Fibroblast of gingiva (primary cell): ENCODE results near the gene ITK.

ENCODE experiments used
- DNase-seq: peaks from one replicate; pipeline ENCODE4 v3.0.0-alpha.2; 2011; ENCODE audit warnings: low read depth

Gene ITK

DNA sequence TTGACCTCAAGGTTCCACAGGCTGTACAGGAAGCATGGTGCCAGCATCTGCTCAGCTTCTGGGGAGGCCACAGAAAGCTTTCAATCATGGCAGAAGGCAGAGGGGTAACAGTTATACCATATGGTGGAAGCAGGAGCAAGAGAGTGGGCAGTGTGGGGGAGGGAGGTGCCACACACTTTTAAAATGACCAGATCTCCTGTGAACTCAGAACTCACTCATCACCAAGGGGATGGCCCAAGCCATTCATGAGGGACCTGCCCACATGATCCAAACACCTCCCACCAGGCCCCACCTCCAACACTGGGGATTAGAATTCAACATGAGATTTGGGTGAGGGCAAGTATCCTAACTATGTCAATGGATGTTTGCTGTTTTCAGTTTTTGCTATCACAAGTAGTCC, 101.5 kb downstream of the ITK start:
- no peak for DNase-seq

DNA sequence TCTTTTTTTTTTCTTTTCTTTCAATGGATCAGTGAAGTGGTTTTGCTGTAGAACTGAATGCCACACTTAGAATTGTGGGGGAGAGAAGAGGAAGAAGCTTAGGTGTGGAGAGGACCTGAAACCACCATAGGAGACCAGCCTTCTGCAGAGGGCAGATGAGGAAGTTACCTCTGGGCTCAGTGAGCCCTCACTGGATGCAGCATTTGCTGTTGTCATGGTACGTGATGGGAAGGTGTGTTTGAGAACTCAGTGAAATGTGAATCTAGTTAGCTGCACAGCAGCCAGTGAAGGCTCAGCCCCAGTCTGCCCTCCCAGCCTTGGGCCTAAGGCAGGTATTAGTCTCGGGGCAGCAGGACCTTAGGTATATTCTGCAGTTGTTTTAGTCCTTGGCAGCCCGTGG, 102.8 kb downstream of the ITK start:
- no peak for DNase-seq

GRCh38 chr5:157284458-157285212, 104.0 kb downstream of the ITK start:
- no peak for DNase-seq

DNA sequence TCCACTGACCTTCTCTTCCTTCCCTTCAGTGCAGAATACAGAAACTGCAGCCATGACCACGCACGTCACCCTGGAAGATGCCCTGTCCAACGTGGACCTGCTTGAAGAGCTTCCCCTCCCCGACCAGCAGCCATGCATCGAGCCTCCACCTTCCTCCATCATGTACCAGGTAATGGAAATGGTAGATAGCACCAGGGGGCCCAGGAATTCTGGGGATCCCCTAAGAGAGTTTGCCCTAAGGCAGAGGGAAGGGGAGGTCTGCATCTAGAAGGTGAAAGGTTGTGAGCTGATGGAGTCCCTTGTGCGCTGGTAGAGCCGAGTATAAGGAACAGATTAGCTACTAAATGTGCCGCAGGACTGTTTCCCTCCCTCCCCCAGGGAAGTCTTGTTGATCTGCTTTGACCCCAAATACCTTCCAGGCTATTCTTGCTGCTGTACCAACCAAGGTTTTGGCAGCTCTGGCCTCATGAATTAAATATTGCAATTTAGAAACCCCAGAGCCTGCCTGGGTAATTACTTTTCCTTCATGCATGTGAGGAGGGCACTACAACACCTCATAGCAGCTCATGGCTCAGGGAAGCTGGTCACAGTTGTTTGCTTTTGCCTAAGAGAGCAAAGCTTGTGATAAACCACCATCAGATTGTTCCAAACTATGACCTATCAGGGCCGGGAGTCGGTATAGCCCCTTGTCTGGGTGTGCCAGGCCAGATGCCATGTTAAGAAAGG, 104.8 kb downstream of the ITK start:
- DNase-seq: no peak

DNA sequence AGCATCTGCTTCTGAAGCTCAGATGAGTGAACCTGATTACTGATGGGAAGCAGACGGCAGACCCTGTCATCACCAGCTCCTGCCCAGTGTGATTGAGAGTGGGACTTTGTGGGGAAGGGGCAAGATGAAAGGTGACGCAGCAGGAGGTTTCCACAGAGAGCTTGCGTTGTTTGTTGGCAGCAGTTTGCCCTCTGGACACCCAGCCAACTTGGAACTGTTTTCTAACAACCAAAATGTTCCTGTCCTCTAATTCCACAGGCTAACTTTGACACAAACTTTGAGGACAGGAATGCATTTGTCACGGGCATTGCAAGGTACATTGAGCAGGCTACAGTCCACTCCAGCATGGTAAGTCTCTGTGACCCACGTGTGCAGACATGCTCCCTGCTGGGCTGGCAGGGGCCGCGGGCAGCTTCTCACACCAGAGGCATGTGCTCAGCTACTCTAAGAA, 106.1 kb downstream of the ITK start:
- DNase-seq: no peak

GRCh38 chr5:157288405-157289163, 107.9 kb downstream of the ITK start:
- DNase-seq: no peak

GRCh38 chr5:157289164-157289819, 108.7 kb downstream of the ITK start:
- DNase-seq: no peak

- peak; percentile 12 for DNase-seq
These were observed 109.7 kb downstream of the ITK start for GRCh38 chr5:157290156-157290980.

DNA sequence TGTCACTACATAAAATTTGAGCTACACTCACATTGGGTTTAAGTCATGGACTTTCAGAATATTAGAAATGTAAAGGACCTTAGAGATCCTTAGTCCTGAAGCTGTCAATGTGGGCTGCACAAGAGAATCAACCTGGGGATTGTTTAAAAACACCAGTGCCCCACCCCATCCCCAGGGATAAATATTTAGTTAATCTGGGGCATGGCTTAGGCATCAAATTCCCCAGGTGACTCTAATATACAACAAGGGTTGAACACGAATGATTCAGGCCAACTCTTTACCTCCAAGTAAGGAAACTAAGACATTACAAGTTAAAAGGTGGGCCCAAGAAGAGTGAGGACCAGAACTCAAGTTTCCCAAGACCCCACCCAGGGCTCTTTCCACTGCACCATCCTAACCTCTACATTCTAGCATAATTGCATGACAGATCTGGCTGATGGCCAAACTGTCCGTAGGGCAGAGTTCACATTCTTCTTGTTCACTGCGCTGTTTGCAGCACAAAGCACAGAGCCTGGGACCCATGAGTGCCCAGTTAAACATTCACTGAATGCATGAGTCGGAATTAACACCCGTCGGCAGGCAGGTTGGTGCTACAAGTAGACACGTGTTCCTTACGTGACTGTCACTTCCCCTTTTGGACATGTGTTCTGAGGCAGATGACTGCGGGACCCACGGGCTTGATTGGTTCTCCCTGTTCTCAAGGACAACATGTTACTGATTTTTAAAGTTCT, 110.5 kb downstream of the ITK start:
- no peak for DNase-seq

GRCh38 chr5:157292599-157292998, 112.0 kb downstream of the ITK start:
- DNase-seq: peak; percentile 33

- DNase-seq: no peak
These were observed 113.9 kb downstream of the ITK start for GRCh38 chr5:157294407-157295091.

DNA sequence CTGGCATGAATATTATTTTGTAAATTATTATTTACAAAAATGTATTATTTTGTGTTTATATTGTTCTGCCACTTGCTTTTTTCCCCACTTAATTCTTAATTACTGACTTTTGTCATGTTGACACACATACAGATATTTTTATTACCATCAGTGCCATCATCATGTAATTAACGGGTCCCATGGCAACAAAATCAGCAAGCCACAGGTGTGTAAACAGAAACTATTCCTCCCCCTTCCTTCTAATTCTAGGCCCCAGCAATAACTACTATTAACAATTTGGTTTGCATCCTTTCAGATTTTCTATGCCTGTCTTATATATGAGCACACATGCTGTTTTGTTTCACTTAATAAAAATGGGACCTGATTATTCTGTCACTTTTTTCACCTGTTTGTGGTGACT, 114.6 kb downstream of the ITK start:
- DNase-seq: no peak

DNA sequence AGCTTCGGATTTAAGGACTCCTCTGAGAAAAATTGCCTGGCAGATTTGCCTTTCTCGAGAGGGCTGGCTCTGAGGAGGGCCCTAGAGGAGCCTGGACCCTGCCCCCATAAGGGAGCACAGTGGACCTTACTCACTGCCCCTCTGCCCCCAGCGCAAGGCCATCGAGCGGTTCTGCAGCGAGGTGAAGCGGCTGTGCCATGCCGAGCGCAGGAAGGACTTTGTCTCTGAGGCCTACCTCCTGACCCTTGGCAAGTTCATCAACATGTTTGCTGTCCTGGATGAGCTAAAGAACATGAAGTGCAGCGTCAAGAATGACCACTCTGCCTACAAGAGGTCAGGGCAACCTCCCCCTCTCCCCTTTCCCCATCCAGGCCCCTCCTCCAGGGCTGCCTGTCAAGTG, 119.9 kb downstream of the ITK start:
- DNase-seq: no peak

DNA sequence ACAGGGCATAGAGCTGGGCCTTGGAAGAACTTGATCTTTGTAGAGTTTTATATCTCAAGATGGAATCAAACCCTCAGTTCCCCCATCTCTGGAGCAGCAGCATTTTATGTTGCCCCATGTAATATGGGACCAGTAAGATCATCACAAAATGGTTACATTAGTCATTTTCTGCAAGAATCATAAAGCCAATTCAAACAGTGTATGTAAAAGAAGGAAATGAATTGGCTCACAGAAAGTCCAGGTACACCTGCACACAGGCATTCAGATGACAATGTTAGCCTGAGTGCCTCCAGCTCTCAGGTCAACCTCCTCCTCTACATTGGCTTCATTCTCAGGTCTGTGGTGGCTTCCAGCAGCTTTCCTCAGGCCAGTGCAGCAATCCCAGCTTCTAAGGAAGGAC, 120.4 kb downstream of the ITK start:
- no peak for DNase-seq

- DNase-seq: no peak
These were observed 122.4 kb downstream of the ITK start for GRCh38 chr5:157303023-157303422.

- no peak for DNase-seq
These were observed 123.2 kb downstream of the ITK start for GRCh38 chr5:157303667-157304327.
